Measurements from ENCODE around the gene AFMID. TPM values are rescaled to one million over a fixed set of nuclear protein-coding genes. Genes with fewer than 3 reads are reported as not detected.

The AFMID gene
- total RNA-seq, 1 experiment from 2014 or later: 45.1 TPM

DNA sequence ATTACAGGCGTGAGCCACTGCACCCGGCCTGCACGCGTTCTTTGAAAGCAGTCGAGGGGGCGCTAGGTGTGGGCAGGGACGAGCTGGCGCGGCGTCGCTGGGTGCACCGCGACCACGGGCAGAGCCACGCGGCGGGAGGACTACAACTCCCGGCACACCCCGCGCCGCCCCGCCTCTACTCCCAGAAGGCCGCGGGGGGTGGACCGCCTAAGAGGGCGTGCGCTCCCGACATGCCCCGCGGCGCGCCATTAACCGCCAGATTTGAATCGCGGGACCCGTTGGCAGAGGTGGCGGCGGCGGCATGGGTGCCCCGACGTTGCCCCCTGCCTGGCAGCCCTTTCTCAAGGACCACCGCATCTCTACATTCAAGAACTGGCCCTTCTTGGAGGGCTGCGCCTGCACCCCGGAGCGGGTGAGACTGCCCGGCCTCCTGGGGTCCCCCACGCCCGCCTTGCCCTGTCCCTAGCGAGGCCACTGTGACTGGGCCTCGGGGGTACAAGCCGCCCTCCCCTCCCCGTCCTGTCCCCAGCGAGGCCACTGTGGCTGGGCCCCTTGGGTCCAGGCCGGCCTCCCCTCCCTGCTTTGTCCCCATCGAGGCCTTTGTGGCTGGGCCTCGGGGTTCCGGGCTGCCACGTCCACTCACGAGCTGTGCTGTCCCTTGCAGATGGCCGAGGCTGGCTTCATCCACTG lies 27.0 kb downstream of the AFMID start, which contains the start of gene BIRC5 (continued):
- TF ChIP-seq PRRX2 (CRISPR knock-in tag; IDR thresholded peaks at IDR 0.05) (0 out of 2 replicates have a peak, but pooled peaks have one; percentile 31), JAZF1 (CRISPR knock-in tag; IDR thresholded peaks at IDR 0.05) (no peak), NFE2L1 (CRISPR knock-in tag; IDR thresholded peaks at IDR 0.05) (peak; percentile 91; the same call in 1 of the 2 replicates), CBFB (CRISPR knock-in tag; IDR thresholded peaks at IDR 0.05; ENCODE audit: low read depth) (peak; percentile 56; the same call in 1 of the 2 replicates), IRF2 (CRISPR knock-in tag; IDR thresholded peaks at IDR 0.05; ENCODE audit: borderline replicate concordance, low read depth) (no peak), HMGA2 (CRISPR knock-in tag; IDR thresholded peaks at IDR 0.05) (no peak), GRHL2 (CRISPR knock-in tag; IDR thresholded peaks at IDR 0.05; ENCODE audit: insufficient replicate concordance, severe bottlenecking) (no peak), GABPB1 (CRISPR knock-in tag; IDR thresholded peaks at IDR 0.05) (peak; percentile 84), ZNF232 (CRISPR knock-in tag; IDR thresholded peaks at IDR 0.05) (peak; percentile 57), ESRRA (CRISPR knock-in tag; IDR thresholded peaks at IDR 0.05; ENCODE audit: borderline replicate concordance) (no peak), ZNF219 (CRISPR knock-in tag; IDR thresholded peaks at IDR 0.05; ENCODE audit: borderline replicate concordance) (no peak), ETV6 (CRISPR knock-in tag; IDR thresholded peaks at IDR 0.05) (peak; percentile 97), ZNF138 (CRISPR knock-in tag; conservative IDR thresholded peaks at IDR 0.05) (no peak), ZNF396 (CRISPR knock-in tag; IDR thresholded peaks at IDR 0.05; ENCODE audit: borderline replicate concordance) (no peak), SOX15 (CRISPR knock-in tag; IDR thresholded peaks at IDR 0.05) (no peak)
- TF ChIP-seq, protein P1, sequence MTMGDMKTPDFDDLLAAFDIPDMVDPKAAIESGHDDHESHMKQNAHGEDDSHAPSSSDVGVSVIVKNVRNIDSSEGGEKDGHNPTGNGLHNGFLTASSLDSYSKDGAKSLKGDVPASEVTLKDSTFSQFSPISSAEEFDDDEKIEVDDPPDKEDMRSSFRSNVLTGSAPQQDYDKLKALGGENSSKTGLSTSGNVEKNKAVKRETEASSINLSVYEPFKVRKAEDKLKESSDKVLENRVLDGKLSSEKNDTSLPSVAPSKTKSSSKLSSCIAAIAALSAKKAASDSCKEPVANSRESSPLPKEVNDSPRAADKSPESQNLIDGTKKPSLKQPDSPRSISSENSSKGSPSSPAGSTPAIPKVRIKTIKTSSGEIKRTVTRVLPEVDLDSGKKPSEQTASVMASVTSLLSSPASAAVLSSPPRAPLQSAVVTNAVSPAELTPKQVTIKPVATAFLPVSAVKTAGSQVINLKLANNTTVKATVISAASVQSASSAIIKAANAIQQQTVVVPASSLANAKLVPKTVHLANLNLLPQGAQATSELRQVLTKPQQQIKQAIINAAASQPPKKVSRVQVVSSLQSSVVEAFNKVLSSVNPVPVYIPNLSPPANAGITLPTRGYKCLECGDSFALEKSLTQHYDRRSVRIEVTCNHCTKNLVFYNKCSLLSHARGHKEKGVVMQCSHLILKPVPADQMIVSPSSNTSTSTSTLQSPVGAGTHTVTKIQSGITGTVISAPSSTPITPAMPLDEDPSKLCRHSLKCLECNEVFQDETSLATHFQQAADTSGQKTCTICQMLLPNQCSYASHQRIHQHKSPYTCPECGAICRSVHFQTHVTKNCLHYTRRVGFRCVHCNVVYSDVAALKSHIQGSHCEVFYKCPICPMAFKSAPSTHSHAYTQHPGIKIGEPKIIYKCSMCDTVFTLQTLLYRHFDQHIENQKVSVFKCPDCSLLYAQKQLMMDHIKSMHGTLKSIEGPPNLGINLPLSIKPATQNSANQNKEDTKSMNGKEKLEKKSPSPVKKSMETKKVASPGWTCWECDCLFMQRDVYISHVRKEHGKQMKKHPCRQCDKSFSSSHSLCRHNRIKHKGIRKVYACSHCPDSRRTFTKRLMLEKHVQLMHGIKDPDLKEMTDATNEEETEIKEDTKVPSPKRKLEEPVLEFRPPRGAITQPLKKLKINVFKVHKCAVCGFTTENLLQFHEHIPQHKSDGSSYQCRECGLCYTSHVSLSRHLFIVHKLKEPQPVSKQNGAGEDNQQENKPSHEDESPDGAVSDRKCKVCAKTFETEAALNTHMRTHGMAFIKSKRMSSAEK (CRISPR knock-in tag; IDR thresholded peaks at IDR 0.05; ENCODE audit: borderline replicate concordance): no peak
- TF ChIP-seq, protein P2, sequence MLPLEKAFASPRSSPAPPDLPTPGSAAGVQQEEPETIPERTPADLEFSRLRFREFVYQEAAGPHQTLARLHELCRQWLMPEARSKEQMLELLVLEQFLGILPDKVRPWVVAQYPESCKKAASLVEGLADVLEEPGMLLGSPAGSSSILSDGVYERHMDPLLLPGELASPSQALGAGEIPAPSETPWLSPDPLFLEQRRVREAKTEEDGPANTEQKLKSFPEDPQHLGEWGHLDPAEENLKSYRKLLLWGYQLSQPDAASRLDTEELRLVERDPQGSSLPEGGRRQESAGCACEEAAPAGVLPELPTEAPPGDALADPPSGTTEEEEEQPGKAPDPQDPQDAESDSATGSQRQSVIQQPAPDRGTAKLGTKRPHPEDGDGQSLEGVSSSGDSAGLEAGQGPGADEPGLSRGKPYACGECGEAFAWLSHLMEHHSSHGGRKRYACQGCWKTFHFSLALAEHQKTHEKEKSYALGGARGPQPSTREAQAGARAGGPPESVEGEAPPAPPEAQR (CRISPR knock-in tag; IDR thresholded peaks at IDR 0.05): no peak
- TF ChIP-seq, protein P3, sequence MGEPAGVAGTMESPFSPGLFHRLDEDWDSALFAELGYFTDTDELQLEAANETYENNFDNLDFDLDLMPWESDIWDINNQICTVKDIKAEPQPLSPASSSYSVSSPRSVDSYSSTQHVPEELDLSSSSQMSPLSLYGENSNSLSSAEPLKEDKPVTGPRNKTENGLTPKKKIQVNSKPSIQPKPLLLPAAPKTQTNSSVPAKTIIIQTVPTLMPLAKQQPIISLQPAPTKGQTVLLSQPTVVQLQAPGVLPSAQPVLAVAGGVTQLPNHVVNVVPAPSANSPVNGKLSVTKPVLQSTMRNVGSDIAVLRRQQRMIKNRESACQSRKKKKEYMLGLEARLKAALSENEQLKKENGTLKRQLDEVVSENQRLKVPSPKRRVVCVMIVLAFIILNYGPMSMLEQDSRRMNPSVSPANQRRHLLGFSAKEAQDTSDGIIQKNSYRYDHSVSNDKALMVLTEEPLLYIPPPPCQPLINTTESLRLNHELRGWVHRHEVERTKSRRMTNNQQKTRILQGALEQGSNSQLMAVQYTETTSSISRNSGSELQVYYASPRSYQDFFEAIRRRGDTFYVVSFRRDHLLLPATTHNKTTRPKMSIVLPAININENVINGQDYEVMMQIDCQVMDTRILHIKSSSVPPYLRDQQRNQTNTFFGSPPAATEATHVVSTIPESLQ (CRISPR knock-in tag; IDR thresholded peaks at IDR 0.05): no peak
- TF ChIP-seq, protein P4, sequence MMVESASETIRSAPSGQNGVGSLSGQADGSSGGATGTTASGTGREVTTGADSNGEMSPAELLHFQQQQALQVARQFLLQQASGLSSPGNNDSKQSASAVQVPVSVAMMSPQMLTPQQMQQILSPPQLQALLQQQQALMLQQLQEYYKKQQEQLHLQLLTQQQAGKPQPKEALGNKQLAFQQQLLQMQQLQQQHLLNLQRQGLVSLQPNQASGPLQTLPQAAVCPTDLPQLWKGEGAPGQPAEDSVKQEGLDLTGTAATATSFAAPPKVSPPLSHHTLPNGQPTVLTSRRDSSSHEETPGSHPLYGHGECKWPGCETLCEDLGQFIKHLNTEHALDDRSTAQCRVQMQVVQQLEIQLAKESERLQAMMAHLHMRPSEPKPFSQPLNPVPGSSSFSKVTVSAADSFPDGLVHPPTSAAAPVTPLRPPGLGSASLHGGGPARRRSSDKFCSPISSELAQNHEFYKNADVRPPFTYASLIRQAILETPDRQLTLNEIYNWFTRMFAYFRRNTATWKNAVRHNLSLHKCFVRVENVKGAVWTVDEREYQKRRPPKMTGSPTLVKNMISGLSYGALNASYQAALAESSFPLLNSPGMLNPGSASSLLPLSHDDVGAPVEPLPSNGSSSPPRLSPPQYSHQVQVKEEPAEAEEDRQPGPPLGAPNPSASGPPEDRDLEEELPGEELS (CRISPR knock-in tag; IDR thresholded peaks at IDR 0.05): peak; percentile 89
- TF ChIP-seq, protein P5, sequence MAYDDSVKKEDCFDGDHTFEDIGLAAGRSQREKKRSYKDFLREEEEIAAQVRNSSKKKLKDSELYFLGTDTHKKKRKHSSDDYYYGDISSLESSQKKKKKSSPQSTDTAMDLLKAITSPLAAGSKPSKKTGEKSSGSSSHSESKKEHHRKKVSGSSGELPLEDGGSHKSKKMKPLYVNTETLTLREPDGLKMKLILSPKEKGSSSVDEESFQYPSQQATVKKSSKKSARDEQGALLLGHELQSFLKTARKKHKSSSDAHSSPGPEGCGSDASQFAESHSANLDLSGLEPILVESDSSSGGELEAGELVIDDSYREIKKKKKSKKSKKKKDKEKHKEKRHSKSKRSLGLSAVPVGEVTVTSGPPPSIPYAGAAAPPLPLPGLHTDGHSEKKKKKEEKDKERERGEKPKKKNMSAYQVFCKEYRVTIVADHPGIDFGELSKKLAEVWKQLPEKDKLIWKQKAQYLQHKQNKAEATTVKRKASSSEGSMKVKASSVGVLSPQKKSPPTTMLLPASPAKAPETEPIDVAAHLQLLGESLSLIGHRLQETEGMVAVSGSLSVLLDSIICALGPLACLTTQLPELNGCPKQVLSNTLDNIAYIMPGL (CRISPR knock-in tag; IDR thresholded peaks at IDR 0.05): peak; percentile 53; the same call in 1 of the 2 replicates
- TF ChIP-seq, protein P6, sequence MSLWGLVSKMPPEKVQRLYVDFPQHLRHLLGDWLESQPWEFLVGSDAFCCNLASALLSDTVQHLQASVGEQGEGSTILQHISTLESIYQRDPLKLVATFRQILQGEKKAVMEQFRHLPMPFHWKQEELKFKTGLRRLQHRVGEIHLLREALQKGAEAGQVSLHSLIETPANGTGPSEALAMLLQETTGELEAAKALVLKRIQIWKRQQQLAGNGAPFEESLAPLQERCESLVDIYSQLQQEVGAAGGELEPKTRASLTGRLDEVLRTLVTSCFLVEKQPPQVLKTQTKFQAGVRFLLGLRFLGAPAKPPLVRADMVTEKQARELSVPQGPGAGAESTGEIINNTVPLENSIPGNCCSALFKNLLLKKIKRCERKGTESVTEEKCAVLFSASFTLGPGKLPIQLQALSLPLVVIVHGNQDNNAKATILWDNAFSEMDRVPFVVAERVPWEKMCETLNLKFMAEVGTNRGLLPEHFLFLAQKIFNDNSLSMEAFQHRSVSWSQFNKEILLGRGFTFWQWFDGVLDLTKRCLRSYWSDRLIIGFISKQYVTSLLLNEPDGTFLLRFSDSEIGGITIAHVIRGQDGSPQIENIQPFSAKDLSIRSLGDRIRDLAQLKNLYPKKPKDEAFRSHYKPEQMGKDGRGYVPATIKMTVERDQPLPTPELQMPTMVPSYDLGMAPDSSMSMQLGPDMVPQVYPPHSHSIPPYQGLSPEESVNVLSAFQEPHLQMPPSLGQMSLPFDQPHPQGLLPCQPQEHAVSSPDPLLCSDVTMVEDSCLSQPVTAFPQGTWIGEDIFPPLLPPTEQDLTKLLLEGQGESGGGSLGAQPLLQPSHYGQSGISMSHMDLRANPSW (CRISPR knock-in tag; conservative IDR thresholded peaks at IDR 0.05; ENCODE audit: low read depth): no peak
- TF ChIP-seq, protein P7, sequence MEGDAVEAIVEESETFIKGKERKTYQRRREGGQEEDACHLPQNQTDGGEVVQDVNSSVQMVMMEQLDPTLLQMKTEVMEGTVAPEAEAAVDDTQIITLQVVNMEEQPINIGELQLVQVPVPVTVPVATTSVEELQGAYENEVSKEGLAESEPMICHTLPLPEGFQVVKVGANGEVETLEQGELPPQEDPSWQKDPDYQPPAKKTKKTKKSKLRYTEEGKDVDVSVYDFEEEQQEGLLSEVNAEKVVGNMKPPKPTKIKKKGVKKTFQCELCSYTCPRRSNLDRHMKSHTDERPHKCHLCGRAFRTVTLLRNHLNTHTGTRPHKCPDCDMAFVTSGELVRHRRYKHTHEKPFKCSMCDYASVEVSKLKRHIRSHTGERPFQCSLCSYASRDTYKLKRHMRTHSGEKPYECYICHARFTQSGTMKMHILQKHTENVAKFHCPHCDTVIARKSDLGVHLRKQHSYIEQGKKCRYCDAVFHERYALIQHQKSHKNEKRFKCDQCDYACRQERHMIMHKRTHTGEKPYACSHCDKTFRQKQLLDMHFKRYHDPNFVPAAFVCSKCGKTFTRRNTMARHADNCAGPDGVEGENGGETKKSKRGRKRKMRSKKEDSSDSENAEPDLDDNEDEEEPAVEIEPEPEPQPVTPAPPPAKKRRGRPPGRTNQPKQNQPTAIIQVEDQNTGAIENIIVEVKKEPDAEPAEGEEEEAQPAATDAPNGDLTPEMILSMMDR (IDR thresholded peaks at IDR 0.05): no peak
